HG02798 (cell line): ENCODE results near the gene FAXDC2.

ENCODE experiments used
- ATAC-seq: cut with Tn5 transposase; IDR thresholded peaks from one replicate; pipeline ENCODE4 v1.9.1; 2021; ENCODE audit warnings: mild to moderate bottlenecking; ENCODE audit not compliant: unreplicated experiment, poor library complexity

The FAXDC2 gene

GRCh38 chr5:154850255-154851062 lies at the start of gene FAXDC2:
Gene FAXDC2, minus strand, starts transcription at chr5:154850603. Its CDS starts 12,425 bp downstream, at chr5:154838178.
- no peak for ATAC-seq

GRCh38 chr5:154900066-154900465 lies 49.7 kb upstream of the FAXDC2 start:
- no peak for ATAC-seq

GRCh38 chr5:154899151-154899816 lies 48.9 kb upstream of the FAXDC2 start:
- no peak for ATAC-seq

- no peak for ATAC-seq
Measured at GRCh38 chr5:154898210-154898609, 47.8 kb upstream of the FAXDC2 start.

GRCh38 chr5:154896562-154897165 lies 46.3 kb upstream of the FAXDC2 start:
- no peak for ATAC-seq

- no peak for ATAC-seq
Measured at GRCh38 chr5:154895606-154896561, 45.5 kb upstream of the FAXDC2 start.

GRCh38 chr5:154893381-154893780 lies 43.0 kb upstream of the FAXDC2 start:
- ATAC-seq: no peak

GRCh38 chr5:154892369-154892771 lies 42.0 kb upstream of the FAXDC2 start:
- ATAC-seq: no peak

- ATAC-seq: no peak
Measured at GRCh38 chr5:154885439-154885838, 35.0 kb upstream of the FAXDC2 start.

GRCh38 chr5:154884424-154884823 lies 34.0 kb upstream of the FAXDC2 start:
- ATAC-seq: no peak

- ATAC-seq: no peak
Measured at GRCh38 chr5:154881986-154882385, 31.6 kb upstream of the FAXDC2 start.

GRCh38 chr5:154878642-154879335 lies 28.4 kb upstream of the FAXDC2 start:
- ATAC-seq: no peak

GRCh38 chr5:154873791-154874331 lies 23.5 kb upstream of the FAXDC2 start:
- no peak for ATAC-seq

GRCh38 chr5:154871734-154872133 lies 21.3 kb upstream of the FAXDC2 start:
- no peak for ATAC-seq

GRCh38 chr5:154868702-154869101 lies 18.3 kb upstream of the FAXDC2 start:
- ATAC-seq: no peak

GRCh38 chr5:154866841-154867240 lies 16.4 kb upstream of the FAXDC2 start:
- ATAC-seq: no peak

- no peak for ATAC-seq
Measured at GRCh38 chr5:154865466-154866184, 15.2 kb upstream of the FAXDC2 start.

GRCh38 chr5:154863291-154864080 lies 13.1 kb upstream of the FAXDC2 start:
- ATAC-seq: no peak
